Panc1 (cell line): ENCODE data around the gene SATB2. TPM values are rescaled to one million over a fixed set of nuclear protein-coding genes. Genes with fewer than 3 reads are reported as not detected.

Source experiments
- ATAC-seq: fragments of 200-7000 bp; cut with Tn5 transposase; 2 replicates; pipeline ENCODE4 v1.9.1; 2020; ENCODE audit warnings: mild to moderate bottlenecking, moderate library complexity
- BruUV-seq: library from RNA; stranded (reverse); fragments of 400-500 nt; replicated peaks from 2 replicates; lab custom pipeline; 2021; lab: Mats Ljungman, UMichigan
- CTCF ChIA-PET: fragments of 300-600 bp; sonication (Branson Sonifier 250); formaldehyde crosslinking; loops from one replicate; lab custom pipeline; 2022; ENCODE audit warnings: antibody characterized with exemption; lab: Charles Lee
- POLR2A ChIA-PET: fragments of 300-600 bp; sonication (Branson Sonifier 250); formaldehyde crosslinking; loops from one replicate; lab custom pipeline; 2022; ENCODE audit warnings: antibody characterized with exemption; lab: Charles Lee
- DNase-seq: peaks from one replicate; pipeline ENCODE4 v3.0.0-alpha.2; 2010; ENCODE audit warnings: low read depth, low spot score
- H3K27ac ChIP-seq: 2 replicates; pipeline ENCODE4 v1.5.1; 2011; ENCODE audit warnings: mild to moderate bottlenecking, low read length, inconsistent platforms
- H3K27me3 ChIP-seq: fragments of 200-500 bp; sonication (Bioruptor generic); 2 replicates; pipeline ENCODE4 v1.6.0; 2014; ENCODE audit warnings: low read length, inconsistent platforms; ENCODE audit not compliant: control insufficient read depth, insufficient read depth
- H3K36me3 ChIP-seq: fragments of 200-500 bp; sonication (Bioruptor generic); 2 replicates; pipeline ENCODE4 v1.5.1; 2014; ENCODE audit warnings: inconsistent platforms, mild to moderate bottlenecking, low read length, moderate library complexity; ENCODE audit not compliant: control insufficient read depth, insufficient read depth
- H3K4me1 ChIP-seq: 2 replicates; pipeline ENCODE4 v1.5.1; 2011; ENCODE audit warnings: inconsistent platforms, mild to moderate bottlenecking, low read length, moderate library complexity; ENCODE audit not compliant: control insufficient read depth, insufficient read depth
- H3K4me3 ChIP-seq, 2 experiments: 2 replicates each; pipeline ENCODE4 v1.5.1; 2011 to 2012; ENCODE audit warnings: low read depth in 2 of 2, low read length in 2 of 2, mild to moderate bottlenecking in 2 of 2, inconsistent platforms in 1 of 2, moderate library complexity in 1 of 2
- H3K9me3 ChIP-seq: fragments of 200-500 bp; sonication (Bioruptor generic); 2 replicates; pipeline ENCODE4 v1.5.1; 2014; ENCODE audit warnings: low read depth, mild to moderate bottlenecking, inconsistent platforms, low read length, moderate library complexity; ENCODE audit not compliant: control insufficient read depth, insufficient read depth
- POLR2AphosphoS5 ChIP-seq: IDR thresholded peaks from 2 replicates; pipeline ENCODE4 v1.6.1; 2012; ENCODE audit warnings: mild to moderate bottlenecking, low read depth, low read length, moderate library complexity
- REST ChIP-seq, 2 experiments: IDR thresholded peaks; 2 replicates each; pipeline ENCODE4 v1.6.1; 2011 to 2012; ENCODE audit warnings: low read depth in 2 of 2, control low read depth in 1 of 2, low read length in 1 of 2, mild to moderate bottlenecking in 1 of 2, moderate library complexity in 1 of 2; ENCODE audit not compliant: insufficient read depth in 1 of 2
- SIN3A ChIP-seq: IDR thresholded peaks from 2 replicates; pipeline ENCODE4 v1.6.1; 2012; ENCODE audit warnings: low read depth, mild to moderate bottlenecking, low read length, moderate library complexity, borderline replicate concordance; ENCODE audit not compliant: insufficient read depth
- TCF7L2 ChIP-seq: IDR thresholded peaks from 2 replicates; pipeline ENCODE4 v1.6.1; 2011; ENCODE audit warnings: mild to moderate bottlenecking, low read depth, low read length, inconsistent platforms
- in situ Hi-C: cut with HindIII; loops from 2 replicates; pipeline ENCODE4 v1.10.0; 2016; ENCODE audit warnings: low sequenced_read_pairs, low pct_unique_long_range_greater_than_20kb
- intact Hi-C: fragments of 100-400 bp; cut with micrococcal nuclease; formaldehyde crosslinking; loops from one replicate; pipeline ENCODE4 v1.10.0; 2022; ENCODE audit not compliant: unreplicated experiment
- total RNA-seq: library from RNA; stranded (reverse); gene quantifications from one replicate; pipeline ENCODE4 v1.2.1, GENCODE V29; 2021; ENCODE audit not compliant: unreplicated experiment
- TF ChIP-seq, protein P1 (sequence below): fragments of 450-650 bp; IDR thresholded peaks from 2 replicates; pipeline ENCODE4 v1.5.1; 2017; ENCODE audit warnings: mild to moderate bottlenecking

Gene SATB2
- total RNA-seq, 1 experiment from 2014 or later, result 43.2 TPM

DNA sequence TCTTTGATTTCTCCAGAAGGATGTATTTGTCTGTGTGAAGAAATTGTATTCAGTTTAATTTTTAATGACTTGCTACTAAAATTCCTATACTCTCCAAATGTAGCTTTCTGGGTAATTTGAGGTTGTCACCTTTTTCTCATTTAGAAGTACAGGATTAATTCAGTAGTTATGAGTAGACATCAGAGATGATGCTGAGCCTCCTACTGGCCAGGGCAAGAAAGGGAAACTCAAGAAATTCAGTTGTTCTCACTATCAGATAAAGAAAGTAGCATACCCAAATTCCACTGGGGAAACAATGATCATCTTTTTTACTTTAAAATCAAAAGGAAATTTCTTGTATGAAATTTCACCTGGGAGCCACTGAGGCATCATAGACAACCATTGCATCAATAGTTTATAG, 199.4 kb downstream of the SATB2 start:
- no peak for ATAC-seq
- no peak overlapping the region for H3K4me3 ChIP-seq
- CTCF ChIA-PET, result no interaction called here

DNA sequence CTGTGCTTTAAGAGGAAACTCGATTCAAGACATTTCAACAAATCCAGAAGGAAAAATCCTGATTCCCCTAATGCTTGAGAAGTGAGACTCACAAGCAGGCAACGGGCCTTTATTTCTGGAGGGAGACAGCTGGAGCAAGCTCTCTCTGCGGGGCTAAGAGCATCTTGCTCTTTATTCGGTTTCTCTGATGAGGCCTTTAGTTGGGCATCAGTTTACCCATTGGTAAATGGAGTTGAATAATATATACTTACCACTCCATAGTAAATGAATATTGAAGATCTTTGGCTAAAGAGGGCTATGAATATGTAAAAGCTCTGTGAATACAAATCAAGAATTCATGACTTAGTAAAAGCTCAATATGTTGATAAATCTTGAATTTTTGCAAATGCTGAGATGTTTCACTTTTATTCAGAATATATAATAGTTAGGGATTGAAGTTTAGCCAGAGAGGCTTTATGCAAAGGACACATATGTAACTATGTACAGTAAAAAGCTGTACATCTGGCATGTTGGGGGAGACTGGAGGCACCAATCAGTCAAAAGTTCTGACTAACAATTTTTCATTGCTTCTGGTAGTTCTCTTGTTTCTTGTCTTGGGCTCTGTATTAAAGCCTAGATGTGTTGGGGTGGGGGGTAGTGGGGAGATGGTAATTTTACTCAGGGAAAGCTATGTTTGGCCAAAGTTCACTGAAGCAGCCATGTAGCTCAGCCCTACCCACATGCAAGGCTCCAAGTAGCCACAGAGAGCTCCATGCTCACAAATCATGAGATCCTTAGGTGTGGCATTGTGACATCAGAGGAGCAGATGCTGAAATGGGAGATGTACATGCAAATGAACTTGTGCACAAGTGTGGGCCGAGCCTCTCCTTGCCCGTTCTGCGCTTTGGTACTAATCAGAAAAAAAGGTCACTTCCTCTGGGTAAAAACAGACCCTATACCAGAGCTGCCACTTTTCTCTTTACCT, 200.2 kb downstream of the SATB2 start:
- in situ Hi-C loops, result no loop called here
- no peak for DNase-seq
- H3K4me1 ChIP-seq, result no peaks in the 10 kb centered on the region
- BruUV-seq, result no TSS peak
- no peak for ATAC-seq
- ChIA-PET CTCF (no interaction called here), POLR2A (no interaction called here)
- no peak for TF ChIP-seq POLR2AphosphoS5
- TF ChIP-seq TCF7L2, result no peak
- TF ChIP-seq SIN3A, result no peak
- no peak for TF ChIP-seq REST (IDR thresholded peaks at IDR 0.05; ENCODE audit: insufficient read depth in 1 of 2, low read depth in 2 of 2, low read length in 1 of 2)
- TF ChIP-seq, protein P1, sequence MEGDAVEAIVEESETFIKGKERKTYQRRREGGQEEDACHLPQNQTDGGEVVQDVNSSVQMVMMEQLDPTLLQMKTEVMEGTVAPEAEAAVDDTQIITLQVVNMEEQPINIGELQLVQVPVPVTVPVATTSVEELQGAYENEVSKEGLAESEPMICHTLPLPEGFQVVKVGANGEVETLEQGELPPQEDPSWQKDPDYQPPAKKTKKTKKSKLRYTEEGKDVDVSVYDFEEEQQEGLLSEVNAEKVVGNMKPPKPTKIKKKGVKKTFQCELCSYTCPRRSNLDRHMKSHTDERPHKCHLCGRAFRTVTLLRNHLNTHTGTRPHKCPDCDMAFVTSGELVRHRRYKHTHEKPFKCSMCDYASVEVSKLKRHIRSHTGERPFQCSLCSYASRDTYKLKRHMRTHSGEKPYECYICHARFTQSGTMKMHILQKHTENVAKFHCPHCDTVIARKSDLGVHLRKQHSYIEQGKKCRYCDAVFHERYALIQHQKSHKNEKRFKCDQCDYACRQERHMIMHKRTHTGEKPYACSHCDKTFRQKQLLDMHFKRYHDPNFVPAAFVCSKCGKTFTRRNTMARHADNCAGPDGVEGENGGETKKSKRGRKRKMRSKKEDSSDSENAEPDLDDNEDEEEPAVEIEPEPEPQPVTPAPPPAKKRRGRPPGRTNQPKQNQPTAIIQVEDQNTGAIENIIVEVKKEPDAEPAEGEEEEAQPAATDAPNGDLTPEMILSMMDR, result no peak
- H3K36me3 ChIP-seq, result no peaks in the 10 kb centered on the region
- no peaks in the 10 kb centered on the region for H3K9me3 ChIP-seq
- no peak overlapping the region for H3K4me3 ChIP-seq
- H3K27me3 ChIP-seq, result no peaks in the 10 kb centered on the region
- intact Hi-C loops, result no loop called here
- no peak overlapping the region for H3K27ac ChIP-seq

More for the DNA sequence above, 199.4 kb downstream of the SATB2 start:
- H3K9me3 ChIP-seq, result no peaks in the 10 kb centered on the region
- no peaks in the 10 kb centered on the region for H3K36me3 ChIP-seq
- POLR2A ChIA-PET, result no interaction called here
- H3K4me1 ChIP-seq, result no peaks in the 10 kb centered on the region
- intact Hi-C loops, result no loop called here
- in situ Hi-C loops, result no loop called here
- TF ChIP-seq, protein P1, result peak; percentile 28; the same call in 1 of the 2 replicates
- TF ChIP-seq TCF7L2, result no peak
- BruUV-seq, result no TSS peak
- H3K27me3 ChIP-seq, result no peaks in the 10 kb centered on the region
- no peak overlapping the region for H3K27ac ChIP-seq
- no peak for DNase-seq
